NCI-H1048 (cell line): ENCODE measurements around the gene NAV2.
"Not testable (repeated sequence)": the region's sequence is repeated elsewhere in the genome, so short reads cannot be mapped to it uniquely, and the experiment has no call there.

Experiments used
- DNase-seq: peaks from one replicate; lab custom pipeline; 2025; lab: John Stamatoyannopoulos, UW

The NAV2 gene

DNA sequence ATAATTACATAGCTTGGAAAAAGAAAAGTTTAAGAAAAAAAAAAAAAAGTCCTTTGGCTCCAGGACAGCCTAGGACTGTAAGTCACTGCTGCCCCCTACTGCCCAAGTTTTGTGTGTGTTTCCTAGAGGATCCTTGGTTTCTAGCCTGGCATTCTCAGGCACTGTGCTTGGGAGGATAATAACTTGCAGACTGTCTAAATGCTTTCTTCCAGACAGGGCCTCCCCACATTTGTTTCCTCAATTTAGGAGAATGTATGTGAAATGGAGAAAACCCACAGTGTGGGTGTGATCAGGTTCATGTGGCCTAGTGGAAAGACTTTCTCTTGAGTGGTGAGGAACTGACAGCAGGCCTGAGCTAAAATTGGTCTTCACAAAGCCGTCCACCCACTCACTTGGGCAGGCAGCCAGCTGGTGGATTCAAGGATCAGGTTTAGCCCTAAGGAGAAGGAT, 191.0 kb downstream of the NAV2 start:
- no peak for DNase-seq

DNA sequence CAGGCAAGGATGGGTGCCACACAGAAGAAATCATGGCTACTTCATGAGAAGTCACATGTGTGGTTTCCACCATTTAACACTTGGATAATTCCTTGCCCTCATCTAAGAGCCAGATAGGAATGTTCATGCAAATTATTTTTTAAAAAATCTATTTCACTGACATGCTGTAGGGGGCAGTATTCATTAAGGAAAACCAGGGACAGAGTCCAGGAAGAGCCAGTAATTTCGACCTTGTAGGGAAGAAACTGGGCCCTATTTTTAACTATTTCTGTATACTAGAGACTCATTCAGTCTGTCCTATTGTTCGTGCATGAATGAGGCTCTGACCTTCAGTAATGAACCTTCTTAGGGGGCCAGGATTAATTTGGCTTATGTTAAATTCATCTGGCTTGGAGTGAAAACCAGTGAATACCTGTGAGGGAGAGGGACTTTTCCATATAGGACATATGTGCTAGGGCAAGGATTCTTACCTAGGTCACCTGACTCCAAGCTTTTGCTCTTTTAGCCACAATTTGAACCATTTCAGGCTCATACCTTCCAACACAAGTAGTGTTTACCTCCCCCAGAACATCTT, 192.7 kb downstream of the NAV2 start:
- no peak for DNase-seq

DNA sequence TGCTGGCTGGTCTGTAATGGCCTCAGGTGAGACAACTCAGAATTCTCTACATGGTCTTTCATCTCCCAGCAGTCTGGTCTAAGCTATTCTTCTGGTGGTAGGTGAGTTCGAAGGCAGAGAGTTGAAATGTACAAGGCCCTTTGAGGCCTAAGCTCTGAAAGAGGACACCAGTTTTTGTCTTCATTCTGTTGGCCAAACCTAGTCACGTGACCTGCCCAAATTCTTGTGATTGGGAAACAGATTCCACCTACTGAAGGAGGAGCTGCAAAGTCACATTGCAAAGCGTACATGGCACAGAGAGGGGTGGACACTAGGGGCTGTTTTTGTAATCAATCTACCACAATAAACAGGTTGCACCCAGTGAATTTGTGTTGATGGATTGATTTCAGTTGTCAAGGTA, 193.5 kb downstream of the NAV2 start:
- no peak for DNase-seq

DNA sequence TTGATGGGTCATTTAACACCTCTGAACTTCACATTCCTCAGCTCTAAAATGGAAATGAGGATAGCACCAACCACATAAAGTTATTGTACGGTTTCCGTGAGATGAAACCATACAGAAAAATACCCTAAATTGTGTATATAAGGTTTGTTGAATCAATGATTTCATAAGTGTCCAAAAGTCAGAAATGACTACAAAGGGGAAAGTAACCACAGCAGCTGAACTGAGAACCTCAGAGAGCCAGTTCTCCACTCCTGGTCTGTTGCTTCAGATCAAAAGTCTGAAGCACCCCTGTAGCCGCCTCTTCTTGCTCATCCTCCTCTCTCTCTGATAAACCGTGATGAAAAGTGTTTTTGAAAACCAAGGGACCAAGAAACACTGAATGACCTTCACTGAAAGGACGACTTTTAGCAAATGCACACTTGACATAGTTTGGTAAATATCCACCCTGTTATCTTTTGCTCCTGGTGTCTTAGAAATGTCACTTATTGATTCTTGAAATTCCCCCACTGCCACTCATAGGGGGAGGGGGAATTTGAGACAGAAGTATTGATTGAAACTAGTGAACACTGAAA, 194.5 kb downstream of the NAV2 start:
- no peak for DNase-seq

DNA sequence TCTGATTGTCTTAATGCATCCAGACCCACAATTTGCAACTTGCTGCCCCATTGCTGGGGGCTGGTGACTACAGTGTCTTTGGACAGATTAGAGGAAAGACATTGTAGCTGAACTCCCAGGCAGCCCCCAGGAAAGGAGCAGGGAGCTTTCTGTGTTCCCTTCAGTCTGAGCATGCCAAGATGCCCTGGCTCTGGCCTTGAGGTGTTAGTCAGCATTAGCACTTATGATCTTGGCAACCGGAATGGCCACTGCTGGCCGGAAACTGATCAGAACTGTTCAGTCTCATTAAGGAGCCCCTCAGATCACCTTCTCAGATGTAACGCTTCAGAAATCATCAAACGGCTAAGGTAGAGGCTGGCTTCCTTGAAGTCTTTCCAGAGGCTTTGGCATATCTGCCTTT, 195.2 kb downstream of the NAV2 start:
- DNase-seq, result no peak

DNA sequence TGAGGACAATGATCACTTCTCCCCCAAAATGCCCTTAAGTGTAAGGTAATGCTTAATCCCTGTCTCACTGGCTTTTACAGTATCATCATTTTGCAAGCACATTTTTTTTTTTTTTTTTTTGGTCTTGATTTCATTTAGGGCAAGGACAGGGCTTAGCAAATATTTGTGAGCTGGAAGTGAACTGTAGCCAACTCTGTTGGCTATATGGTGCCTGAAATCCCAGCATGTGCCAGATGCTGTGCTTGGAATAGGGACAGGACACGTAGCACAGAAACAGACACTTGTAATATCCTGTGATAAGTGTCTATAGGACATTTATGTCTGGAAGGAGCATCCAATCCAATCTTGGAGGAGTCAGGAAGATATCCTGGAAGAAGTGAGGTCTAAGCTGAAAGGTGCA, 198.3 kb downstream of the NAV2 start:
- DNase-seq, result no peak

DNA sequence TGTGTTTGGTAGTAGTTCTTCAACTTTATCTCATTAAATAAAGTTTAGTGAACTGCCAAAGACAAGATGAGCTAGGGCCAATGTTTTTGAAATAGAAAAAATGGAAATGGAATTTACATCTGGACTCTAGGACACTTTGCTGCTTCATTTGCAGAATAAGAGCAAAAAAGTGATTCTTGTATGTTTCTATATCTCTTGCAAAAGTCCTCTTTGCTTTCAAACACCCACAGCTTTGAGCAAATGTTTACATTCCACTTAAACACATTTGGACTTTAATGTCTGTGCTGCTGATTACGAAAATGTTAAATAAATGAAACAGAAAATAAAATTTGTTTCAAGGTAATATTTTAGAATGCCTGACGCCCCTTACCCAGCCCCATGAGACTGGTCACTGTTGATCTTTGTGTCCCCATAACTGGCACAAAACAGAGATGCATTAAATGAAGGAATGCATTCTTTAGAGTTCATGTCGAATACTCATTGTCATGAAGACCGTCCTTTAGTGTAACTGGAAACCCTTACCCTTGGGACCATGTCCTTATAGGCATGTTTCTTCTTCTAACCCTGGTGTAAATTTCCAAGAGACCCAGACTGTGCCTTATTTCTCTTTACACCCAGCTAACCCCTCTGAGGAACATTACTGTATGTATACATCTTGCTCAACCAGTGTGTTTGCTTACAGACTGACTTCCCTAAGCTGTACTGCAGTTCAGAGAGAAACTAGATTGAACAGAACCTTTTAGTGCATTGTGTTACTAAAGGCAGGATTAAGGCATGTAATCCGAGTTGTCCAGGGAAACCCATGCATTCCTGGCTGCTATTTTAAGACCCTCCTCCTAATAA, 199.7 kb downstream of the NAV2 start:
- DNase-seq, result no peak

DNA sequence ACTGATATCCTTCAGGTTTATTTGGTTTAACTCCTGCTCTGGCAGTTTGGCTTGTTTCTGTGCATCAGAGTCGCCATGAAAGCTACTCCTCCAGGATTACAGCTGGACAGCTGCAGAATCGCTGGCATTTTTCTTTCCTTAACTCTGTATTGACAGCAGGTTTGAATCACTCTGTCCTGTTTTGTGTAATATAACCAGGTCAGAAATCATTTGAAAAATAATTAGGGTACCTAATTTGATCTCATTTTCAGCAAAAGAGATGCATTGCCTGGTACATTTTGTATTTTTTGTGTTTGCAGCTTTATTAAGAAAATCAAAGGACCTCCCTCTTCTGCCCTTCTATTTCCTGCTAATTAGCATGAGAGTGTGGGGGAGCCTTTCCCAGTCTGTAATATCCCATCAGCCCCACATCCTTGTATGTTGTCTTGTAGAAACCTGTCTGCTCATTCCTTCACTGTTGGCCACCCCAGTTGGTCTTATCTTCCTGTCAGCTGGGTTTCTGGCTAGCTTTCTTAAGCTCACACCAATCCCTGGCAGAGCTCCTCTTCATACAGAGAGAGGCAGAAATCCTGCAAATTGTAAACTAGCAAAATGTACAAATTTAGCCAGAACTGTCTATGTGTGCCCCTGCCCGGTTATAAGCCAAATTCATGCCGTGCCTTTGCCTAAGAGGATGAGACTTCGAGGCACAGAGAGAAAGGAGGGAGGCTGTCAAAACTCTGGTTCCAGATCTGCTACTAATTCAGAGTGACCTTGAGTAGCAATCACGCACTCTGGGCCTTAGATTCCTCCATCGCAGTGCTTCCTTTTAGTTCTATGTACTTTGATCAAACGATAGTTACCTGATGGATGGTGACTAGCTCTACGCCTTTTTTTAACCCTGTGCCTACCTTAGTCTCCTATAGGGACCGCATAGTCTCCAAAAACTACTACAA, 200.6 kb downstream of the NAV2 start:
- no peak for DNase-seq

DNA sequence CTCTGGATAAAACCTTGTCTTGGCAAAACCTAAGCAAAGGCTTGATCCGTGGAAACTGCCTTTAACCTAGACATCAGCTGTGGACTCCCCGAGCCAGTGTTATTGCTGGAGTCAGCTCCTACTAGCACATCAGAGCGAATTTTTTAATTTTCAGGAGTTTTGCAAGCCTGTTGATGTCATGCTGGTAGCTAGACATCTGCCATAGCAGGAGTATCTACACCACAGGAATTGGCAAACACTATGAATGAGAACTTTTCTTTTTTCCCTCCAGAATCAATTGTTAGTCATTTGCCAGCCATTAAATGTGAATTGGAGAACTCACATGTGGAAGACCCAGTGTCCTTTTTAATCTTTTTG, 201.2 kb downstream of the NAV2 start:
- no peak for DNase-seq

DNA sequence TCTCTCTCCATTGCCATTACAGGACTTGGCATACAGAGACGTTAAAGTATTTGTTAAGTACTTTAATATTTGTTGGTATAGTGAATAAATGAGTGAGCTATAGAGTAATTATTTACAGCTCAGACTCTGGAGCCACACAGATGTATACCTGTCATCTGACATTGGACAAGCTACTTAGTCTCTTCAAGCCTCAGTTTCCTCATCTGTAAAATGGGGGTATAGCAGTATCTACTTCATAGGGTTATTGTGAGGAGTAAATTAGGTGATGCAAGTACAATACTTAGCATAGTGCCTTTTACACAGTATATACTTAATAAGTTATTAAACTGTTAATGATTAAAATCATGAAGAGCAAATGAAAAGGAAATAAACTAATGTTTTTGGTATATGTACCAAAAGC, 203.2 kb downstream of the NAV2 start:
- DNase-seq, result no peak

DNA sequence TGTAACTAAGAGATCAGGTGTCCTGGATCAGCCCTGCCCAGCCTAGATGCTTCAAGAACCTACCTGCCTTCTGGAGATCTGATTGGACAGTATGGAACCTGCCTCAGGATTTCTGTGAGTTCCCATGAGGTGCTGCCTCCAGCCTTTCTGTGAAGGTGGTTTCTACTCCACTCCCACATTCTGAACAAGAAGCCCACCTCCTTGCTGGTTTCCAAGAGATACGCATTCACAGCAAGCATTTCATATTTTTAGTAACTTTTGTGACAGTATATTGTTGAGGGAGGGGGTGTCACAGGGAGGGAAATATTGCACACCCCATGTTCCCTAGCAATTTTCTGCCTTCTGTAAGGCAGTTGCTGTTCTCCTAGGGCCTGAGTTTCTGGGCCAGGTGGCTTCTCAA, 204.4 kb downstream of the NAV2 start:
- DNase-seq, result no peak

DNA sequence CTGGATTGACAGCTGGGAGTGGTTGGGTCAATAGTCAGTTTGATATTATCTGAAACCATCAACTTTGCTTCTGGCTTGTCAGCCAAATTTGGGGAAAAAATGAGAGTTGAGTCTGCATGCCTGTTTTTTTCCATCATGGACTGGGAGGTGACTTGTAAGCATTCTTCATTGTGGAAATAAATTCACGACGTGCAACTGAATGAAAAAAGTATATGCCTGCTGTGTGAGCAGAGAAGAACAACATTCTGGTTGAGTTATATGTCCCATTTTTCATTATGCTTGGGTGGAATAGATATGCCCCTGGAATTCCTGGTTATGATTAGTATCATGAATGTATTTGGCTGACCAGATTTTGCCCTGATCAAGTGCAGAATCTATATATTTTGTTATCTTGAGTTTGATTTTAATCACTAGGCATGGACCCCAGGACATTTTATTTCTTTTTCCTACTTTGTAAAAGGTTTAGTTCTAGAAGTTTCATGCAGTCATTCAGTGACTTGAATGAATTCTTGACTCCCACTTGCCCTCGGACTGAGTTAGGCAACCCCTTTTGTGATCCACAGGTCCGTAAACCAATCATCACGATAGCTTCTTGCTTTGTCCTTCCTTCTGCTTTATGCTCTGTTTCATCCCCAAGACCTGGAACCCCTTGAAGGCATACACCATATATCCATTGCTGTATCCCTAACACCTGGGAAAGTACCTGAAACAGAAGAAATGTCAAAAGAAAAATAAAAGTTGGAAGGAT, 205.8 kb downstream of the NAV2 start:
- no peak for DNase-seq

DNA sequence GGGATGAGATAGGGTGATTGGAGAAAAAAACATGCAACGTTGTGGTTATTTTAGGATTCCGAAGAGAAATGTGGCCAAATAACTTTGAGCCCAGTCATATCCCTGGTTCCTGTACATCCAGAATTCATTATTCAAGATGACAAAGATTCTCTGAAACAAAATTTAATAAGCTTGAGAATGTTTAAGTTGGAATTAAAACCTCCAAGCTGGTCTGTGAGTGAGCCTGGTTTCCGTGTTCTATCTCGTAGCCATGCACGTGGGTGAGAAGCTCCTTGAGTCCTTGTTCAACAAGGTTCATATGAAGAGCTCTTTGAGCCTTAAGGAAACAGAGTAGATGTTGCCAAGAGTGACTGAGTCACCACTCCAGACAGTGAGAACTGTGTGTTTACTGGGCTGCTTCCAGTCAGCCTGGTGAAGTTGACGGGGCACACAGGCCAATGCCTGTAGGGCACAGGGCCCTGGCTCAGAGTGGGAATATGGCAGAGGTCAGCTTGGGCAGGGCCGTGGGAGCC, 206.5 kb downstream of the NAV2 start:
- no peak for DNase-seq

DNA sequence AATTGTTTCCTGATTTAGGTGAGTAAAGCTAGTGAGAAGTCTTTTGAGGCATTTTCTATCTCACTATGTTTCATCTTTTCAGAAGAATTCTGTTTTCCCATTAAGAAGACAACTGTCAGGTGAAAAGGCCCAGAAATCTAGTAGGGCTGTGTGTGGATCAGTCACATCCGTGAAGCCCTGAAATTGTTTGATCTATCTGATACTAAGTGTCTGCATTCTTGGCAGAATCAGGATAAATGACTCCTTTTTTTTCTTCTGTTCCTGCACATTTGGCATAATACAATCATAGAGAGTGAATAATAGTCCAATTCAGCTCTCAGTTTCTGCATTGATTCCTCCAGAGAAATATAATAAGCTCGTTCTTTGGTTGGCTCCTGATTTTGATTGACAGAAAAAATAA, 208.3 kb downstream of the NAV2 start:
- DNase-seq, result no peak

DNA sequence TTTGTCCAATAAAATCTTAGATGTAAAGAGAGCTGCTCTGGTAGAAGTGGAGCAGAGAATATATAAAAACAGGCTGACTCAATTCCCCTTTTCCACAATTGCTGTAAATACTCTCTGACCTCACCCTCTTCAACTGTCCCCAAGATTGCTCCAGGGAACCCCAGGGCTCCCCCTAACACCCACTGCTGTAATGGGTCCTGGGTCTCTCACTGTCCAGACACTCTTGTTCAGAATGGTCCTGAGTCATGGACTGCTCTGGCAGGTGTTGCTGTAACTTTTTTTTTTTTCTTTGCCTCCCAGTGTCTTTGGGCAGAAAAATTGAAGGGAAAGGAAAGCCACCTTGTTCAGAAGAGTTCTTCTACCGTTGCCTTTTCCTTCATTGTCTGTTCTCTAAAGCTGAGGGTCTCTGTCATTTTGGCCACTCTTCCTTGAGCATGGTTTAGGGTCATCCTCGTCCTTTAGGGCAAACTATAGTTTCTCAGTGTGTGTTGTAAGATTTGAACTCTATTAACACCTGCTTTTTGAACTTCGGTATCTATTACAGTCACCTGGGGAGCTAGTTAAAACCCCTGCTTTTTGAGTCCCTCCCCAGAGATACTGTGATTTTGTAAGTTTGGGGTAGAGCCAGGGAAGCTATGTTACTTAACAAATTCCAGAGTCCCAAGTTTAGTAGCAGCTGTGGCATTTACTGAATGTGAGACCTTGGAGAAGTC, 209.5 kb downstream of the NAV2 start:
- no peak for DNase-seq

DNA sequence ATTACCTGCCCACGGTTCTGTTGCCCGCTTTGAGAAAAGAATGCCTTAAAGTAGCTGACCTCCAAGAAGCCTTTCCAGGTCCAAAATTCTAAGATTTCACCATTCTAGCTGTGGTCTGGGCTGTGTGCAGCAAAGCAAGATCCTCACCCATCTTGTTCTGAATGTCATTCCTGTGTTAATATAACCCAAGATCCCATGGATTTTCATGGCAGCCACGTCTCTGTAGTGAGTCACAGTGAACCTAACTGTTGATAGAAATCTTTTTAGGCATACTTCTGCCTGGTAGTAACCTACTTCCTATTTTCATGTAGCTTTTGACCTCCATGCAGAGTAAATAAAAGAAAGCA, 210.0 kb downstream of the NAV2 start:
- no peak for DNase-seq

DNA sequence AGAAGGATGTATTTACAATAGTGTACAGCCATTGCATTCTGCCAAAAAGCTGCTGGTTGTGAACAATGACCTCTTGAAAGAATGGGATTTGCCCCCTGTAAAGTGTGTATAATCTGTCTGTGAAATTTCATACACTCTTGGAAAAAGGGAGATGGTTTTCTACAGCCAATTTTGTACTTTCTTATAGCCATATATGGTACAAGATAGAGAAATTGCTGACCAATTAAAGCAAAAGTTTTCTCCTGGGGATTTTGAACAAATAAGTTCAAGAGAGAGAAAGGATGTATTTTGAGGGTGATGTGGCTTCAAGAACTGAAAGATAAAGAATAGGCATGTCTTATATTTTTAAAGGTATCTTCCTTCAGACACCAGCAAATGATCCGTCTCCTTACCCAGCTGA, 211.0 kb downstream of the NAV2 start:
- no peak for DNase-seq

DNA sequence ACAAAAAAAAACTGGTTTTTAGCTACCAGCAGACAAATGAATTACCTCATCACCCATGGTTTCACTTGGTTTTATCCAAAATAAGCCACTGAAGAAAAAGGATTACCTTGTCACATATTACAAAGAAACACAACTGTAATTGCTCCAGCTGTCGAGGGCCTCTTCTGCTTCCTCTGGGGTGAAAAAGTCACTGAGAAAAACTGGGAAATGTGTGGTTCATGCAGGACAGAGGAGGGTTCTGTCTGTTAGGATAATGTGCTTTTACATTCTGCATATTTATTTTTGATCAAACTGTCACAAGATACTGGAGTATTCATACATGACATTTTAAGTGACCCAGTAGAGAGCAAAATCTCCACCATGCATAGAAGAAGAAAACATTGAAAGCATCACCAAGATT, 211.7 kb downstream of the NAV2 start:
- DNase-seq, result no peak

DNA sequence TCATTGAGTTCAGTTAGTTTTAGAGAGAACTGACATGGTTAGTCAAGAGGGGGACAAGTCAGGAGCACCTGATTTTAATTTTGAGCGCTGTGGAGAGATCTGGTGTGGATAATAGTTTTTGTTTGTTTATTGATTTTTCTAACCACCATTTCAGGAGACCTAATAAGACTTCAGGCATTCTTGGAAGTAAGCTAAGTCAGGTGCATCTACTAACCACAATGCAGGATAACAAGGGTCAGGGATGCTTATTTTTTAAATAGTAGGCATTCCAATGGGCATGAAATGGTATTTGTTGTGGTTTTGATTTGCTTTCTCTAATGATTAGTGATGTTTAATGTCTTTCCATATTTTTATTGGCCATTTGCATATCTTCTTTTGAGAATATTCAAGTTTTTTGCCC, 212.1 kb downstream of the NAV2 start:
- DNase-seq, result no peak

DNA sequence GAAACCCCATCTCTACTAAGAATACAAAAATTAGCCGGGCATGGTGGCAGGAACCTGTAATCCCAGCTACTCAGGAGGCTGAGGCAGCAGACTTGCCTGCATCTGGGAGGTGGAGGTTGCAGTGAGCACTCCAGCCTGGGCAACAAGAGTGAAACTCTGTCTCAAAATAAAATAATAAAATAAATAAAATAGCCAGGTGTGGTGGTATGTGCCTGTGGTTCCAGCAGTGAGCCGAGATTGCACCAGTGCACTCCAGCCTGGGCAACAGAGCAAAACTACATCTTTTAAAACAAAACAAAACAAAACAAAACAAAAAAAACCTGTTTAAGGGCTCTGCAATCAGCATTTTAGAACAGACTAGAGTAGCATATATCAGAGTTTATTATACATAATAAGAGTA, 214.8 kb downstream of the NAV2 start:
- DNase-seq, result not testable (repeated sequence)

DNA sequence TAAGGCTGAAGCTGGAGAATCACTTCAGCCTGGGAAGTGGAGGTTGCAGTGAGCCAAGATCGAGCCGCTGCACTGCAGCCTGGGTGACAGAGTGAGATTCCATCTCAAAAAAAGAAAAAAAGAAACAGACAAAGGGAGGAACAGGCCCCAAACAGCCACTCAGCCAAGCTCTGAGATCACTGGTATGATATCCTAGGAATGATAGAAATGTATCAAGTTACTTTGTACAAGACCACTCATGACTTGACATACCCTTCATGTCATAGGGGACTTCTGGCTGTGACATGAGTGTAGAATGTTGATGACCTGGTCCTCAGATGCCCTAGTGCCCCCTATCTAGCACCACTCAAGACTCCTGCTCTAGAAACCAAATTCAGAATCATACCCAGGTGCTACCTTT, 216.5 kb downstream of the NAV2 start:
- DNase-seq, result no peak
